GM21528 (cell line): ENCODE data around the gene TRIM7.

Source experiments
- ATAC-seq: cut with Tn5 transposase; IDR thresholded peaks from one replicate; pipeline ENCODE4 v1.9.1; 2021; ENCODE audit warnings: mild to moderate bottlenecking, moderate library complexity; ENCODE audit not compliant: unreplicated experiment, low FRiP score

Gene TRIM7

GRCh38 chr5:181197326-181197951 is 7.6 kb downstream of the TRIM7 start:
- no peak for ATAC-seq

GRCh38 chr5:181195249-181195761 is 9.7 kb downstream of the TRIM7 start:
- no peak for ATAC-seq

- ATAC-seq, result no peak
Observed at GRCh38 chr5:181194489-181195248, 10.3 kb downstream of the TRIM7 start.

- ATAC-seq, result no peak
Observed at GRCh38 chr5:181193656-181194055, 11.3 kb downstream of the TRIM7 start.

GRCh38 chr5:181192337-181193046 is 12.5 kb downstream of the TRIM7 start:
- ATAC-seq, result no peak

- peak; percentile 53 for ATAC-seq
Observed at GRCh38 chr5:181191526-181192336, 13.3 kb downstream of the TRIM7 start.

GRCh38 chr5:181190711-181191525 is 14.1 kb downstream of the TRIM7 start:
- peak; percentile 11 for ATAC-seq

GRCh38 chr5:181189962-181190710 is 14.9 kb downstream of the TRIM7 start:
- no peak for ATAC-seq

GRCh38 chr5:181189363-181189961 is 15.5 kb downstream of the TRIM7 start:
- no peak for ATAC-seq

- no peak for ATAC-seq
Observed at GRCh38 chr5:181188700-181189362, 16.2 kb downstream of the TRIM7 start.

- no peak for ATAC-seq
Observed at GRCh38 chr5:181187500-181188213, 17.3 kb downstream of the TRIM7 start.

- no peak for ATAC-seq
Observed at GRCh38 chr5:181186986-181187499, 18.0 kb downstream of the TRIM7 start.

GRCh38 chr5:181186022-181186421 is 19.0 kb downstream of the TRIM7 start:
- ATAC-seq, result no peak

GRCh38 chr5:181185560-181185959 is 19.4 kb downstream of the TRIM7 start:
- no peak for ATAC-seq

- no peak for ATAC-seq
Observed at GRCh38 chr5:181184845-181185216, 20.2 kb downstream of the TRIM7 start.

GRCh38 chr5:181182651-181183050 is 22.3 kb downstream of the TRIM7 start:
- ATAC-seq, result no peak
